Renal cortical epithelial cell (primary cell): ENCODE data around the gene HERC2. TPM values are rescaled to one million over a fixed set of nuclear protein-coding genes. Genes with fewer than 3 reads are reported as not detected.
A peak's percentile ranks its signal among the peaks of the same experiment; 100 is the strongest.

Experiments
- DNase-seq: peaks from one replicate; pipeline ENCODE4 v3.0.0-alpha.2; 2011; ENCODE audit warnings: low read depth
- total RNA-seq: library from RNA; depleted of rRNA; stranded (reverse); fragments of >200 nt; gene quantifications from 2 replicates; pipeline ENCODE4 v1.2.3, GENCODE V29; 2014

The HERC2 gene
- total RNA-seq, 1 donor from 2014 or later: 101 TPM

DNA sequence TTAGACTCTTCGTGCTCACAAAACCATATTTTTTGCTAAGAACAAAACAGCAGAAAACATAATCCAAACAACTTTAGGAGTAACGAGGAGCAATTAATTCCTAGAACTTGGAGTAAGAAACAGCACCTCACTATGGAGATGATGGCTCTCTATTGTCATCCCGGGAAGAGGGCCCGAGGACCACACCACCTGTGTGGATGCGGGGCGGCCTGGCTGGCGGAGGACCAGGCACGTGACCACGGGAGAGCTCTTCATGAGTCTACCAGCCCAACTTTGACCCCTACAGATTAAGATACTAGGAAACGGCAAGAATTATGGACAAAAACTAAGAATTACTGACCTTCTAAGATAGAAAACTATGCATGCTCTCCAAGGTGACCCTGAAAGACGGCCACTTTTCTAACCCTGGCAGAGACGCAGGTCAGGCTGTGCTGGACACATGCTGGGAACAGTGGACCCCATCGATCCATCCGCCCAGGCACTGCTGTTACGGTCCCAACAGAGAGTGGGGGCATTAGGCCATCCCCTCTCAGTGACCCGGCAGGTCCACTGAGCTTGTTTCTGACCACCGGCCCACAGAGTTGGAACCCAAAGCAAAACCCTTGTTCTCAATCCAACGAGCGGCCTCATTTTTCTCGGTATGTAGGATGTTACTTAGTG lies 209.7 kb downstream of the HERC2 start:
- no peak for DNase-seq

DNA sequence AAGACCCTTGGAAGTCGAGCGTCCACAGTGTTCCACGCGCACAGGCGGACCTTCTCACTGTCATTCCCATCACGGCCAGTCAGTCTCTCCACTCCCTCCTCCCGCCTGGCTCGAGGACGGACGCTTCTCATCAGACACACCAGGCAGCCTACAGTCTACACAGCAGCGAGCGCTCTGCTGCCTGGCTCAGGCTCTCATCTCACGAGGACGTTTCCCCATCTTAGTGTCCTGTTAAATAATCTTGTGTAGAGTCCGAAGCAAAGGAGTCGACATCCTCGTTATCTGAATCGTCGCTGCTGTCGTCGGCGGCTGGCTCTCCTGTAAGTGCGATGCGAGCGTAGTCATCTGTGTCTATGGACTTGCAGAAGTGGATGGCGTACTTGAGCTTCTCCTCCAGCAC lies 210.4 kb downstream of the HERC2 start:
- DNase-seq: no peak

DNA sequence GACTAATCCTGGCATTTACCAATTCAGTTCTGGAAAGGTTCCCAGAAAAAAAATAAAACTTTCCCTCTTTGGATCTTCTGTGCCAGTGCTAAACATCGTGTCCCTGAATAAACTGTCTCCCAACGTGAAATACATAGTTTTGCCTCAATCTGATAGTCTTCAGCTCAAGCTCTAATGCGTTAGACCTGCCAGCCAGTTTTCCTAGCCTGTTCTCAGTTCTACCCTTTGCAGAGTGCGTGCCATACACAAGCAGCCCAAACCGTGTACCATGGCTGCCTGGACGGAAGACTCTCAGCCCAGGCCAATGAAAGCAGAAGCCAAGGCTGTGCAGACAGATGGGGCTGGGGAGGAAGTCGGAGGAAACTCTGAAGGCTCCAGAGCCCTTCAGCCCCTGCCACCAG lies 211.5 kb downstream of the HERC2 start:
- no peak for DNase-seq

DNA sequence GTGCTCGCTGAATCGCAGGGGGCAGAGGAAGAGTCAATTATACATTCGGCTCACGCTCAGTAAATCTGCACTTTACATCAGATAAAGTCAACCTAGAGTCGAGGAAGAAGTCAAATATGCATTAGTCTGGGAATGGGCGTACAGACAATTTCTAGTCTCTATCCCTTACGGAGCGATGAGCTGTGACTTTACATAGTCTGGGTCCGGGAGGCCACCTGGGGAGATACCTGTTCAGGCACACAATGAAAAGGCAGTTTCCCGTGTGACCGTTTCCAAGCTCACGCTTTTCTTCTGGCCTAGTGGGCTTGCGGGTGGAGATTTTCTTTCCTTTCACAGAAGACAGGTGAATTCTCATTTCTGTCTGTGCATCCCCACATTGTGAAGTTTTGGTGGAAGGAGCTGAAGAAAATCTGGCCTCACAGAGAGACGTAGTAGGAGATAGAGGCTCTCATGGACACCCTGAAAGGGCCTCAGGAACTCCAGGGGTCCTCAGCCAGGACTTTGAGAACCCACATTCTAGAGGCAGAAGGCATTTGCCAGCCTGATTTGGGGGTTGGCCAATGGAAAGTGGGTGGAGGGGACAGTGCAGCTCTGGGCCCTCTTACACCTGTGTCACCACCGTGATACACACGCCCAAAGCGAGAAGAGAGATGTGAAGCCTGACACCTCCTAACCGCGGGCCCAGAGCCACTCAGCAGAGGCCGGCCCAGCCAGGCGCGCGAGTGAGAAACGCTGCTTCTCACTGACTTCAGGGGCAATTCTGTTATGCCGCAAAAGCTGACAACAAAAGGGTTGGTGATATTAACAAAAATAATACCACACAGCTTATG lies 212.1 kb downstream of the HERC2 start:
- no peak for DNase-seq

DNA sequence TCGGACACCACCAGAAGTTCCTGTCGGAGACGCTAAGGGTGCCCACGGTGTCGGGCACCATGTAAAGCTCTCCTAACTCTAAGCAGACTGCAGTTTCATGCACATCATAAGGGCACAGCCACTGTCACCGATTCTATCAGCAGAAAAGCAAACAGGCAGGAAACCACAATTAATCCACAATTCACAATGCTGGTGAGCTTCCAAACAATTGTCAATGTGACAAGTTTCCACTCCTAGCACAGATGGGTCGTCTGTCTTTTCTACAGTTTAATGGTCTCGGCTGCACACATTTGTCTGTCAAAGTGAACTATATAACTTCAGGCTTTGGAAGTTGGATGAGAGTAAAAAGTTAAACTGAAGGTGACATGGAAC lies 214.1 kb downstream of the HERC2 start:
- DNase-seq: no peak

DNA sequence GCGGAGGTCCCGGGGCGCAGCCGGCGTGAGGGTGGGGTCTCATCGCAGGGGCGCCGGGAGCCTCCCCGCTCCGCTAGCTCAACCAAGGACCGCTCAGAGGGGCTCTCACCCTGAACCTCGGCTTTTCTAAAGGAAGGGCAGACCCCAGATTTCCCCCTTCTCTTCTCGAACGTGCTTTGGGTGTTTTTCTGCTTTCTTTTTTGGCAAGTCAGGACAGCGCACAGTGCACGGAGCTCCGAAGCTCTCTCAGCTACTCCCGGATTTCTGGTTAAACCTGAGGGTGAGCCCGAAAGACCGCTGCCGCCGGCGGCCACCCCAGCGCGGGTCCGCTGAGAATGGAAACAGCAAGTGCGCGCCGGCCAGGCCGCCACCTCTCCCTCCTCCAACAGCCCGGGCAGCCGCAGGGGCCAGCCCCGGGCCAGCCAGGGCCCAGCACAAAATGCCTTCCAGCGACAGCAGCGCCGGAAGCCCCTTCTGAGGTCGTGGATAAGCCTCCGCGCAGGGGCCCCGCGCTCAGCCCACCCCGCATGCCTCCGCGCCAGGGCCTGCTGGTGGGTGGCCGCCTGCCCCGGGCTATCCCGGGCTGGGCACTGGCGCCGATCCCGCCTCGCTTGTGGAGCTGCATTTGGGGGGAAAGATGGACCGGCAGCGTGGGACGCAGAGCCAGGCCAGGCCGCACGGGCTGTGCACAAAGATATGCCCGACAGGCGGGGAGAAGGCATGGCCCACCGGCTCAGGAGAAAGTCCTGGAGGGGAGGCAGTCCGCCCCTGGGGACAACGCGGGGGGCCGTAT lies 214.7 kb downstream of the HERC2 start:
- DNase-seq: no peak

DNA sequence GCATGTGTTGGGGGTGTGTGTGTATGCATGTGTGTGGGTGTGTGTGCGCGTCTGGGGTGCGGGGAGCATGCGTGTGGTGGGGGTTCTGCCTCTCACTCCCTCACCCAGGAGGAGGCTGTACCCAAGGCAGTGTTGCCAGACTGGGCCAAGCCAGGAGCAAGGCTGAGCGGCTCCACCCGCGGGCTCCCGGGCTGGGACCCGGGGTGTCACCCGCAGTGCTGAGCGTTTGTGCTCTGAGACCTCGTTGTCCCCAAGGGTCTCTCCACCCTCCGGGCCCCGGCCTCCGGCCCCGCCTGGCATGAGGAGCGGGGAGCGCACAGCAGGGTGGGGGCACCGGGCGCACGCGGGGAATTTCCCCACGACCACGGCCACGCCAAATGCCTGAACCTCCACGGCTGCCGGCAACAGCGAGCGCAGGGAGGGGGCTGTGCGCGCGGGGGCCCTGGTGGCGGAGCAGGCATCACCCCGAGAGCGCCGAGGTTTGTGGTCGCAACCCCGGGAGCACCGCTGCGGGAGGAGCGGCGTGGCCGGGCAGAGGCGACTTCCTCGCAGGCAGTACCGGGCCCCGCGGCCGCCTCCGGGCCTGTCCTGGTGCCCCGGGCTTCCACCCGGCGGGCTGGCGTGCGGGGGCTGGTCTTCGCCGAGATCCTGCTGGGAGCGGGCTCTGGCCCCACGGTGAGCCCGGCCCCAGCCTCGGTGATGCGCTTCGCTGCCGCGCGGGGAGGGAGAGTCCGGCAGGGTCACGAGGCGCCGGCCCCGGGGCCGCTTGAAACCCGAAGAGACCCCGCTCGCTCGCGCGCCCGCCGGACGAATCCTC lies 215.5 kb downstream of the HERC2 start:
- DNase-seq: no peak

DNA sequence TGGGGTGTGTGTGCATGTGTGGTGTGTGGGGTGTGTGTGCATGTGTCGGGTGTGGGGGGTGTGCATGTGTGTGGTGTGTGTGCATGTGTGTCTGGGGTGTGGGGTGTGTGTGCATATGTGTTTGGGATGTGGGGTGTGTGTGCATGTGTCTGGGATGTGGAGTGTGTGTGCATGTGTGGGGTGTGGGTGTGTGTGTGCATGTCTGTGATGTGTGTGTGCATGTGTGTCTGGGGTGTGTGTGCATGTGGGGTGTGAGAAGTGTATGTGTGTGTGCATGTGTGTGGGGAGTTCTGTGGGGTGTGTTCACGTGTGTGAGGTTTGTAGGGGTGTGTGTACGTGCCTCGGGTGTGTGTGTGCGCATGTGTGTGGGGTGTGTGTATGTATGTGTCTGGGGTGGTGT lies 216.2 kb downstream of the HERC2 start:
- DNase-seq: no peak

DNA sequence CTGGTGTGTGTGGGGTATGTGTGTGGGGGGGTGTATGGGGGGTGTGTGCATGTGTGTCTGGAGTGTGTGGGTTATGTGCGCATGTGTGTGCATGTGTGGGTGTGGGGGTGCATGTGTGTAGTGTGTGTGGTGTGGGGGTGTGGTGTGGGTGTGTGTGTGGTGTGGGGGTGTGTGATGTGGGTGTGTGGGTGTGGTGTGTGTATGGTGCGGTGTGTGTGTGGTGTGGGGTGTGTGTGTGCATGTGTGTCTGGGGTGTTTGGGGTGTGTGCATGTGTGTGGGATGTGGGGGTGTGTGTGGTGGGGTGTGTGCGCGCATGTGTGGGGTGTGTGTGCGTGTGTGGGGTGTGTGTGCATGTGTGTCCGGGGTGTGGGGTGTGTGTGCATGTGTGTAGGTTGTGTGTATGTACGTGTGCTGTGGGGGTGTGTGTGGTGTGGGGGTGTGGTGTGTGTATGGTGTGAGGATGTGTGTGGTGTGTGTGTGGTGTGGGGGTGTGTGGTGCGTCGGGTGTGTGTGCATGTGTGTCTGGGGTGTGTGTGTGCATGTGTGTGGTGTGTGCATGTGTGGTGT lies 216.7 kb downstream of the HERC2 start:
- no peak for DNase-seq

DNA sequence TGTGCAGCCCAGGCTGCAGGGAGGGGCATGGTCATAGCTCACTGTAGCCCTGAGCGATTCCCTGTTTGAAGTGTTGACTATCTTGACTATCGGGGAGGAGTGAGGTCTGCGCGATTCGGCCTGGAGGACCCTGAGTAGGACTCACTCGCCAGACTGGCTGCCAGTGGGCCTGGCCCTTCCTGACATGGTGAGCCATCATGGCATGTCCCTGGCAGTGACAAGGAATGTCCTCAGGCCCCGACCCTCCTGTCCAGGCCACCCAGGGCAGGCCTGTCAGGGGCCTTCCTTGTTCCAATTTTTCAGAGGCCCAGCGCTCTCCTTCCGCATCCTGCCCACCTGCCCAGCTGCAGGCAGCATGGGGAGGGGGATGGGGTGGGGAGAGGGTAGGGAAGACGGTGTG lies 217.7 kb downstream of the HERC2 start:
- DNase-seq: no peak

DNA sequence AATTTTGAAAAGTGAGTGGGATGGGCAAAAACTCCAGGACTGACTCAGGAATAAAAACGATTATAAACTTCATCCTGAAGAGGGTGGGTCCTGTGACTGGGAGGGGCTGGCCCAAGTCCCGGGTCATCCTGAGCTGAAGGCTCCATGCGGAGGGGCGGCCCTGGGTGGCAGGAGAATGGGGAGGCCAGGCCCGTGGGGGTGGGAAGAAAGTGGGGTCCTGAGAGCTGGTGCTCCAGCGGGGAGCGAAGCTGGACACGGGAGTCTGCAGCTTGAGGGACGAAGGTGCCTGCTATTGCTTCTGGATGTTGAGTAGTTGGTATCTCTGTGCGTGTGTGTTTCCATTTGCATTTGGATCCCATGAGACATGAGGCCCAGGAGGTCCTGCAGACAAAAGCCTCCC lies 218.1 kb downstream of the HERC2 start:
- no peak for DNase-seq

DNA sequence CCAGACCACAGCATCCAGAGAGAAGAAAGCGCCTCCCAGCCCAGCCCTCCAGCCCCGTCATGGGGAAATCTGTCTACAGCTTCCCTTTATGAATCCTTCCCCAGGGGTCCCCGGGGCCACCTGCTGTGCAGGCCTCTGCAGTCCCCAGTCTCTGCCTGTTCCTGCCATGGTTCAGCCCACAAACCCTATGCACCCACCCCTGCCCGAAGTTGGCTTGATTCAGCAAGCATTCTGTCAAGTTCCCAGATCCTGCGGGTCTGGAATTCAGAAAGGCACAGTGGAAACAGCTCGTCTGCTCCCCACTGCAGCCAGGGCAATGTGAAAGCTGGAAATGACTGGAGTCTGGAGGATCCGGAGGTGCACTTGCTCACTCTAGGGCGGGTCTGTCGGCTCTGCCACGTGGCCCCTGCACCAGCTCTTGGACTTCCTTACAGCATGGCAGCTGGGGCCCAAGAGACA lies 220.0 kb downstream of the HERC2 start:
- DNase-seq: no peak

DNA sequence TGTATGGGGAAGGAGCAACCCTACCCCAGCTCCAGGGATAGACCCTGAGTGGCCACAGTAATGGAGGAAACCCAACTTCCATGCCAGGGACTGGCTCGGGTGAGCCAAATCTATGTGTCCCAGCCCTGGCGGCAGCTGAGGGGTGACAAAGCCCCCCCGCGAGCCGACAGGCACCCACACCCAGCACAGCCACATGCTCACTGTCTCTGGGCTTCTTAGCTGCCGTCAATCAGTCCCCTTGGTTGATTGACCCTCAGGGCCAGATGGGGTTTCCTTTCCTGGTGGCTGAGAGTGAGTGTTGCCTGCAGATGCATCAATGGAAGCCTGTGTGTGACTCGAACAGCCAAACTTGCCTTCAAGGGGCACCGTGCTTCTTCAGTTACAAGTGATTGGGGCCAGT lies 220.8 kb downstream of the HERC2 start:
- DNase-seq: no peak

DNA sequence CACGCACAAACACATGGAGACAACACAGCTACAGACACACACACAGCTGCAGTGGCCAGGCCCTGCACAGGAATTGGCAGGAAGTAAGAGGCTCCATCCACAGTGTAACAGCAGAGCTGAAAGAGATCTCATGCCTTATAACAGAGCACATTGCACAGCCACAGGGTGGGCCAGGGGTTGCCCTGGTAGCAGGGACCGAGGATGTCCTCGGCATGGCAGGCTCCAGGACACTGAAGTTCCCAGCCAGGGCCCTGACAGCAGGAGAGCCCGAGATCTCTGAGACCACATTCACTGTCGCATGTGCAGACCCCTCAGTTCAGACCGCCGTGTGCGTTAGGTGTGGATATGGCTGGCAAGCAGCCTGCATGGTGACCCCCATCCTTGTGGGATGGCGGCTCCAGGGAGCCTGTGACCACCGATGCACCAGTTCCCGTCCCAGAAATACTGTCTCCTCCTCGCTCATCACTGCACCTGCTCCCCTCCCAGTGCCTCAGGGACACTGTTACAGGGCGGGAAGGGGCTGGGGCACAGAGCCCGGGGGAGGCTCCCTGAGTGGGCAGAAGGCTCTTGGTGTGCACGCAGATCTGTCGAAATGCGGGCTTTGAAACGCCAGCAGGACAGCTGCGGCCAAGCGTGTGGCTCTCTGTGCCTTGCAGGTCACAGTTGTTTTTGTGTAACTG lies 221.3 kb downstream of the HERC2 start:
- DNase-seq: no peak

DNA sequence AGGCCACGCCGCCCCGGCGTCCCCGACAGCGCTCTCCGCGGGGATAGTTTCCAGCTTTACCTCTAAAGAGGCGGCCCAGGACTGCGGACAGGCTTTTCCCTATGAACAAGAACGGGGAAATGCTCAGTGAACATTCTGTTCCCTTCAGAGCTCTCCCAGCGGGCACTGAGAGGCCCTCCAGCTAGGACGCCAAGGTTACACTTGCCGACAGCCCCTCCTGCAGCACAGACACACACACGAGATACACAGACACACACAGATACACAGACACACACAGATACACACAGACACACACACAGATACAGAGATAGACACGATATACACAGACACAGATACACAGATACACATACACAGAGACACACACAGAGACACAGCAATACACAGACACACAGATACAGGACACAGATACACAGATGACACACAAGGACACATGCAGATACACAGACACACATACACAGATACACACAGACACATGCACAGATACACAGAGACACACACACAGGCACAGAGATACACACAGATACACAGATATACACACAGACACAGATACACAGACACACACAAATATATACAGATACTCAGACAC lies 222.3 kb downstream of the HERC2 start:
- no peak for DNase-seq

DNA sequence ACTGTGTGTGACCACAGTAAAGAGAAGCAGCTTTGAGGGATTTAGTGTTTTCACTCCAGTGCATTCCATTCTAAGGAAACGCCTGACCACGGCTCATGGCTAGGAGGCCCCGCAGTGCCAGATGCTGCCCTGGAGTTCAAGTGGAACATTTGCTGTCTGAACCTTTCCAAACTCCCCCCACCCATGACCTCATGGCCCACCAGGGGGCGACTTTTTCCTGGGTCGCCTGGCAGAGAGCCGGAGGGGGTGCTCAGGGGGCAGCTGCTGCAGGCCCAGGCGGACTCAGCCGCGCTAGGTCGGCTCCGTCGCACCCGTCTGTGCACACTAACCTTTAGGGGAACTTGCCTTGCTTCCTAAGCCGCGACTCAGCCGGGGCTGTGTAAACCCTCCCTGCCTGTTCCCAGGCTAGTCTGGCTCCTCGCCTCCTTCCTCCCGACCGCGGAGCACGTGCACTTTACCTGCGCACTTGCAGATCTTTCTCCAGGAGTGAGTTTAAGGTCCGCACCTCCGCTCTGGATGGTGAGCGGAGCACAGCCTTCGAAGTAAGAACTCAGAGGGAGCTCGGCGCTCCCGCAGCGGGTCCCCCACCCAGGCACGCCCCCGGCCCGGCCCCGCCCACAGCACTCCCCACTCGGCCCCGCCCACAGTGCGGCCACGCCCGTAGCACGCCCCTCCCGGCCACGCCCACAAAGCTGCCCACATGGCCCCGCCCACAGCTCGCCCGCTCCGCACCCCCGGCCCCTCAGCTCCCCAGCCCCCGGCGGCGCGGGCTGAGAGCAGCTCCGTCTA lies 223.0 kb downstream of the HERC2 start, which contains the start of gene OCA2:
Gene OCA2 (minus strand): TSS at position 550 of the 789 bp plus-strand sequence. CDS start 17,441 bp downstream, outside the sequence.
- peak; percentile 48 for DNase-seq

DNA sequence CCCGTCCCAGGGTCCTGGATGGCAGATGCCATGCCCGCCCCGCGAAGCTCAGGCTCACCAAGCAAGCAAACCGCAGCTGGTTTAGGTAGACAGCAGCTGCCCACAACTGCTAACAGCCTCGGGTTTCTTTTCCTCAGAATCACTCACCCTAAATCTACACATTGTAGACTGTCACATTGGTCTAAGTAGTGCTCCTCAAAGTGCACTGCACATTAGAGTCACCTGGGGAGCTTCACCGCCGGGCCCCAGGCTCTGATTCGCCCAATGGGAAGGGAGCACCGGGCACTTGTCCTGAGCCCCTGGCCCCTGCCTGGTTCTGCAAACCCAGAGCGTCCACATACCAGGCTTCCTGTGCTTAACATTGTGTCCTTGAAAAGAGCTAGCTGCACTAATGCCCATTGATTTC lies 223.6 kb downstream of the HERC2 start:
- no peak for DNase-seq

DNA sequence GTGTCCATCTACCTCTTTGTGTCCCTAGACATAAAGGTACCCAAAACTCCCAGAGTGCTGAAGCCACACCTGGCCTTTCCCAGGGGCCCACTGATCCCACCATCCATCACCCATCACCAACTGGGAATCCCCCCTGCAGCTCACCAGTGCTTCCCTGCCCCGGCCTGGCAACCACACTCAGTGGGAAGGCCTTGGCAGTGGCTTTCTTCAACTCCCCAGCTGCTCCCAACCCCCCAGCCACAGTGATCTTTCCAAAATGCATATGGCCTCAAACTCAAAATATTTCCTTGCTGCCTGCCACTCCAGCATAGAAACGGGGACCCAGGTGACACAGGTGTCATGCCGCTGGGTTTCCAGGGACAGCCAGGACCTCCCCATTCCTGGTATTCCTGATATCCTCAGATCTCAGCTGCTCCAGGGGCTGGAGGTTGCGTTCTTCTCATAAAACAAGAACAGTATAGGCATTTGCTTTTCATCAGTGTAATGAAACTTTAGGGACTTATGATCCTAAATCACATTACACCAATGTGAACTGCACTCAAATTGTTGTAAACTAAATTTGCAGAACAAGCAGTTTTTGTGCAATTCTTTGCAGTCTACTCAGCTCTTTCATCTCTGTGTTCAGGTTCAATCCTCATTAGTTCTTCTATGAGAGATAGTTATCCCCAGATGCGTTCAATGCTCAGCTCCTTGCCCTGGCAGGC lies 224.2 kb downstream of the HERC2 start:
- no peak for DNase-seq
